ENCODE measurements around the gene UPP1.

DNA sequence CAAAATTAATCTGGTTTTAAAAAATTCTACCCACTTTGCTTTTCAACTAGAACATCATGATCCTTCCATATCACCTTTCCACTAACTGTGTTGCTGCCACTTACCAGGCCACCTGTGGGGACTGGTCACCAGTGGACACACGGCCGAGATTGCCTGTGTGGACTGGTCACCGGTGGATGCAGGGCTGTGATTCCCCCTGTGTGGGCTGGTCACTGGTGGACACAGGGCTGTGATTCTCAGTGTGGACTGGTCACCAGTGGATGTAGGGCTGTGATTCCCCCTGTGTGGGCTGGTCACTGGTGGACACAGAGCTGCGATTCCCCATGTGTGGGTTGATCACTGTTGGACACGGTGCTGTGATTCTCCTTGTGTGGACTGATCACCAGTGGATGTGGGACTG, 27.0 kb downstream of the UPP1 start:
- TF ChIP-seq CTCF (IDR thresholded peaks at IDR 0.05) (no peak), POLR2A (IDR thresholded peaks at IDR 0.05) (no peak)

Data from Peyer's patch (tissue), 4 donors.